HepG2 (cell line): Measurements from ENCODE around the gene NPHP3. TPM values are rescaled to one million over a fixed set of nuclear protein-coding genes. Genes with fewer than 3 reads are reported as not detected.
A peak's percentile ranks its signal among the peaks of the same experiment; 100 is the strongest.

Source experiments
- ARID3A ChIP-seq: IDR thresholded peaks from 2 replicates; pipeline ENCODE4 v1.6.1; 2012; ENCODE audit warnings: low read depth, low read length, improper control_type of control experiment
- ARID5B ChIP-seq: IDR thresholded peaks from 2 replicates; pipeline ENCODE4 v1.4.0; 2020; ENCODE audit warnings: mild to moderate bottlenecking, missing genetic modification reagents
- ASH2L ChIP-seq: fragments of 300-600, 200-600 bp; sonication (generic); IDR thresholded peaks from 2 replicates; pipeline ENCODE4 v1.7.0; 2017; ENCODE audit warnings: low read depth, mild to moderate bottlenecking, moderate library complexity, mixed read lengths, low read length; ENCODE audit not compliant: insufficient read length
- ATM ChIP-seq: fragments of 450-650 bp; IDR thresholded peaks from 2 replicates; pipeline ENCODE4 v1.7.1; 2017; ENCODE audit warnings: mild to moderate bottlenecking, borderline replicate concordance
- DRAP1 ChIP-seq: IDR thresholded peaks from 2 replicates; pipeline ENCODE4 v1.6.1; 2016; ENCODE audit warnings: missing genetic modification reagents, missing compliant biosample characterization
- ELF3 ChIP-seq: IDR thresholded peaks from 2 replicates; pipeline ENCODE4 v1.6.1; 2016; ENCODE audit warnings: missing genetic modification reagents, missing compliant biosample characterization
- FOSL2 ChIP-seq: sonication (generic); formaldehyde crosslinking; IDR thresholded peaks from 2 replicates; pipeline ENCODE4 v1.4.0; 2020; ENCODE audit warnings: missing genetic modification reagents
- HDAC2 ChIP-seq: sonication (generic); formaldehyde crosslinking; IDR thresholded peaks from 2 replicates; pipeline ENCODE4 v1.4.0; 2020; ENCODE audit warnings: missing genetic modification reagents
- HES4 ChIP-seq: sonication (generic); formaldehyde crosslinking; IDR thresholded peaks from 2 replicates; pipeline ENCODE4 v1.9.0; 2021; ENCODE audit warnings: mild to moderate bottlenecking, missing genetic modification reagents, borderline replicate concordance
- KDM6A ChIP-seq: IDR thresholded peaks from 2 replicates; pipeline ENCODE4 v1.6.1; 2016; ENCODE audit warnings: low read depth
- MIXL1 ChIP-seq: IDR thresholded peaks from 2 replicates; pipeline ENCODE4 v1.6.1; 2016
- NR2F2 ChIP-seq: IDR thresholded peaks from 2 replicates; pipeline ENCODE4 v1.6.1; 2012; ENCODE audit warnings: low read depth, inconsistent platforms, borderline replicate concordance
- PAXIP1 ChIP-seq: sonication (generic); formaldehyde crosslinking; conservative IDR thresholded peaks from 2 replicates; pipeline ENCODE4 v1.4.0; 2020; ENCODE audit warnings: mild to moderate bottlenecking, missing genetic modification reagents, moderate library complexity
- RARA ChIP-seq: IDR thresholded peaks from 2 replicates; pipeline ENCODE4 v1.6.1; 2016; ENCODE audit warnings: missing genetic modification reagents, missing compliant biosample characterization
- RXRB ChIP-seq: IDR thresholded peaks from 2 replicates; pipeline ENCODE4 v1.6.1; 2016; ENCODE audit warnings: borderline replicate concordance, missing genetic modification reagents, missing compliant biosample characterization
- SMYD3 ChIP-seq: sonication (generic); formaldehyde crosslinking; IDR thresholded peaks from 2 replicates; pipeline ENCODE4 v1.8.1; 2023; ENCODE audit warnings: mild to moderate bottlenecking, missing genetic modification reagents
- THAP11 ChIP-seq: IDR thresholded peaks from 2 replicates; pipeline ENCODE4 v1.6.1; 2016; ENCODE audit warnings: missing biosample characterization, missing genetic modification reagents
- THYN1 ChIP-seq: sonication (generic); formaldehyde crosslinking; IDR thresholded peaks from 2 replicates; pipeline ENCODE4 v1.8.1; 2023; ENCODE audit warnings: low read depth, mild to moderate bottlenecking, moderate library complexity, missing genetic modification reagents, borderline replicate concordance
- ZMYM3 ChIP-seq: sonication (generic); formaldehyde crosslinking; IDR thresholded peaks from 2 replicates; pipeline ENCODE4 v1.5.1; 2020; ENCODE audit warnings: mild to moderate bottlenecking, missing genetic modification reagents
- ZNF776 ChIP-seq: sonication (generic); formaldehyde crosslinking; IDR thresholded peaks from 2 replicates; pipeline ENCODE4 v1.4.0; 2020; ENCODE audit warnings: mild to moderate bottlenecking, missing genetic modification reagents
- ZNF792 ChIP-seq: IDR thresholded peaks from 2 replicates; pipeline ENCODE4 v1.6.1; 2016
- polyA plus RNA-seq, 8 experiments: library from polyadenylated mRNA; depleted of rRNA in 3 of 8; stranded (reverse) in 7 of 8; unstranded in 1 of 8; fragments of >200 nt; fragmentation: Illumina TruSeq in 4 of 8; extraction: Trizol in 4 of 8; gene quantifications; 2 replicates each; pipeline versions ENCODE4 v1.2.1 to v1.2.3, GENCODE V29; 2011 to 2016; ENCODE audit warnings: low read depth in 4 of 8, missing spikeins in 1 of 8, mixed read lengths in 1 of 8; ENCODE audit not compliant: insufficient read depth in 1 of 8
- total RNA-seq, 5 experiments: library from RNA; depleted of rRNA; stranded (reverse); fragments of >200 nt; fragmentation: Illumina TruSeq; extraction: Trizol; gene quantifications; 2 replicates each; pipeline ENCODE4 v1.2.3, GENCODE V29; 2016; ENCODE audit warnings: low read depth in 1 of 5

NPHP3 gene
- total and polyA plus RNA-seq, 2 of the 13 experiments (the other 11 are each of a cell fraction or from before 2014, with no cell fraction given): 11.0 to 20.2 TPM

- TF ChIP-seq PAXIP1 (CRISPR knock-in tag): peak; percentile 92
- TF ChIP-seq ZNF792 (CRISPR knock-in tag): peak; percentile 60; the same call in 1 of the 2 replicates
- no peak for TF ChIP-seq THYN1 (CRISPR knock-in tag)
- TF ChIP-seq KDM6A (CRISPR knock-in tag): peak; percentile 88
- TF ChIP-seq DRAP1 (CRISPR knock-in tag): 0 out of 2 replicates have a peak, but pooled peaks have one; percentile 13
- TF ChIP-seq ELF3 (CRISPR knock-in tag): peak; percentile 22; the same call in 1 of the 2 replicates
- peak; percentile 37; the same call in 1 of the 2 replicates for TF ChIP-seq THAP11 (CRISPR knock-in tag)
- TF ChIP-seq ATM: no peak
- no peak for TF ChIP-seq HES4
- TF ChIP-seq ASH2L: peak; percentile 93
- TF ChIP-seq SMYD3 (CRISPR knock-in tag): no peak
- TF ChIP-seq RARA (CRISPR knock-in tag): peak; percentile 49
- peak; percentile 86 for TF ChIP-seq ARID5B
- TF ChIP-seq HDAC2: peak; percentile 38; the same call in 1 of the 2 replicates
- TF ChIP-seq FOSL2: peak; percentile 50
- TF ChIP-seq ZMYM3 (CRISPR knock-in tag): 0 out of 2 replicates have a peak, but pooled peaks have one; percentile 24
- no peak for TF ChIP-seq ZNF776 (CRISPR knock-in tag)
- peak; percentile 84 for TF ChIP-seq MIXL1 (CRISPR knock-in tag)
- TF ChIP-seq NR2F2: 0 out of 2 replicates have a peak, but pooled peaks have one; percentile 29
- TF ChIP-seq ARID3A: peak; percentile 49; the same call in 1 of the 2 replicates
- peak; percentile 68; the same call in 1 of the 2 replicates for TF ChIP-seq RXRB (CRISPR knock-in tag)
These were observed 64.1 kb downstream of the NPHP3 start (continued) for GRCh38 chr3:132657869-132658747.
